C4-2B (cell line): ENCODE data around the gene SORBS2.

Experiments
- CTCF ChIP-seq: fragments of 450-650 bp; conservative IDR thresholded peaks from 2 replicates; pipeline ENCODE4 v1.5.1; 2017; ENCODE audit warnings: mild to moderate bottlenecking
- ZFX ChIP-seq: fragments of 450-650 bp; IDR thresholded peaks from 2 replicates; pipeline ENCODE4 v1.6.1; 2017

GRCh38 chr4:185685804-185686203, 126.2 kb downstream of the SORBS2 start:
- TF ChIP-seq CTCF (no peak), ZFX (no peak)
